ENCODE results near the gene ST3GAL2. TPM values are rescaled to one million over a fixed set of nuclear protein-coding genes. Genes with fewer than 3 reads are reported as not detected.

Gene ST3GAL2
- total and polyA plus RNA-seq, 2 of the 4 experiments (the other 2 are of a cell fraction) = 17.4 to 17.7 TPM

GRCh38 chr16:70331588-70332358, 107.1 kb downstream of the ST3GAL2 start:
- CTCF ChIA-PET = no interaction called here
- ATAC-seq (ENCODE audit: low read depth) (peak; percentile 68), DNase-seq (no peak)
- Histone ChIP-seq H2BK5ac (ENCODE audit: low read depth, low read length, poor library complexity, severe bottlenecking) (no peak overlapping the region), H4K5ac (ENCODE audit: low read depth, low read length) (no peak overlapping the region), H3K14ac (replicated peaks; ENCODE audit: low read depth, low read length) (no peak overlapping the region), H3K4me2 (ENCODE audit: low read depth, low read length) (no peak overlapping the region), H2AFZ (replicated peaks; ENCODE audit: low read length, poor library complexity) (no peak overlapping the region), H4K8ac (ENCODE audit: low read depth in 2 of 2, low read length in 2 of 2) (no peak overlapping the region), H2BK15ac (ENCODE audit: low read depth, low read length) (no peak overlapping the region), H3K4me1 (ENCODE audit: control insufficient read depth, insufficient read depth, low read length) (no peaks in the 10 kb centered on the region), H3K9ac (ENCODE audit: low read depth, low read length) (no peak overlapping the region), H2AK9ac (replicated peaks; ENCODE audit: low read depth, low read length, poor library complexity) (no peak overlapping the region), H3K4me3 (ENCODE audit: insufficient read depth, low read depth, low read length) (no peak overlapping the region), H3K4ac (ENCODE audit: low read depth, low read length) (no peak overlapping the region), H2BK20ac (ENCODE audit: low read depth, low read length) (no peak overlapping the region), H3K9me1 (ENCODE audit: insufficient read depth, low read length) (peaks cover 3% of the 10 kb centered on the region), H3K36me3 (ENCODE audit: control insufficient read depth, insufficient read depth, low read length) (peaks cover 44% of the 10 kb centered on the region), H3K27me3 (ENCODE audit: control insufficient read depth, insufficient read depth, low read length) (no peaks in the 10 kb centered on the region), H3K27ac (ENCODE audit: insufficient read depth, low read length) (no peak overlapping the region), H3K56ac (ENCODE audit: extremely low read depth, insufficient read depth, low read length) (no peak overlapping the region), H3K18ac (ENCODE audit: low read depth, low read length) (no peak overlapping the region), H2BK120ac (ENCODE audit: low read depth, low read length) (no peak overlapping the region), H4K91ac (ENCODE audit: insufficient read depth, low read depth, low read length) (no peak overlapping the region), H3K23ac (ENCODE audit: low read depth, low read length) (no peak overlapping the region), H2AK5ac (ENCODE audit: low read depth, low read length) (no peak overlapping the region), H3K79me1 (ENCODE audit: low read depth in 1 of 2, low read length in 2 of 2) (peaks cover 0 to 3% of the 10 kb centered on the region in 2 experiments; a peak in 2 of 4 replicates), H3K9me3 (ENCODE audit: control insufficient read depth, insufficient read depth, low read length) (no peaks in the 10 kb centered on the region), H4K20me1 (ENCODE audit: insufficient read depth, low read length) (no peaks in the 10 kb centered on the region)
- POLR2A ChIA-PET (ENCODE audit: unreplicated experiment) = no interaction called here
- intact Hi-C loops (cut with micrococcal nuclease) (no loop called here), in situ Hi-C loops (cut with MboI; ENCODE audit: low sequenced_read_pairs) (no loop called here), dilution Hi-C loops (cut with HindIII; ENCODE audit: low sequenced_read_pairs, unreplicated experiment) (no loop called here)
- WGBS, 2 experiments (ENCODE audit: extremely low coverage in 2 of 2, insufficient read length in 1 of 2) = 60% methylated on average over 3 of the region's 9 CpGs; no CpG with 5 or more reads in 1 of the 2 experiments
- peak; percentile 31 for TF ChIP-seq CTCF (conservative IDR thresholded peaks at IDR 0.05; ENCODE audit: low read depth, low read length)
- TF ChIP-seq SMC3 (IDR thresholded peaks at IDR 0.05; ENCODE audit: low read depth, low read length) = peak; percentile 38; the same call in 1 of the 2 replicates
- no peak for TF ChIP-seq FOS (IDR thresholded peaks at IDR 0.05; ENCODE audit: low read depth, low read length)
- TF ChIP-seq RAD21 (IDR thresholded peaks at IDR 0.05; ENCODE audit: low read length) = peak; percentile 15; the same call in 1 of the 2 replicates
- TF ChIP-seq NFE2L2 (IDR thresholded peaks at IDR 0.05; ENCODE audit: low read depth, low read length) = no peak
- BruUV-seq (replicated peaks) = no TSS peak

Data from IMR-90 (cell line).